ENCODE data around the gene AMIGO2.
"Not testable (repeated sequence)": the region's sequence is repeated elsewhere in the genome, so short reads cannot be mapped to it uniquely, and the experiment has no call there.

- not testable (repeated sequence) for TF ChIP-seq CTCF, POLR2A (IDR thresholded peaks at IDR 0.05)
Measured at GRCh38 chr12:47056944-47057343, 22.8 kb downstream of the AMIGO2 start.

Data from lower leg skin (tissue), 3 donors.